VCaP (cell line): ENCODE results near the gene COASY.
A peak's percentile ranks its signal among the peaks of the same experiment; 100 is the strongest.

Experiments
- H3K27ac ChIP-seq: fragments of 450-650 bp; 2 replicates; pipeline ENCODE4 v1.5.1; 2017
- CTCF ChIP-seq: fragments of 450-650 bp; conservative IDR thresholded peaks from 2 replicates; pipeline ENCODE4 v1.5.1; 2017; ENCODE audit warnings: mild to moderate bottlenecking, moderate library complexity

The COASY gene

GRCh38 chr17:42574463-42574862 lies 12.5 kb downstream of the COASY start:
- no peak for TF ChIP-seq CTCF
- H3K27ac ChIP-seq: no peak overlapping the region

GRCh38 chr17:42577140-42577531 lies 15.2 kb downstream of the COASY start:
- H3K27ac ChIP-seq: peak overlapping the region; percentile 81
- TF ChIP-seq CTCF: no peak

- TF ChIP-seq CTCF: peak; percentile 27
- peak within 1 kb of the TSS; percentile 81 for H3K27ac ChIP-seq
Measured at GRCh38 chr17:42577532-42578281, 15.8 kb downstream of the COASY start, which contains the start of gene PSMC3IP. Gene PSMC3IP, minus strand, starts transcription at chr17:42577729. Its CDS starts 43 bp downstream, at chr17:42577686.

GRCh38 chr17:42578282-42578869 lies 16.4 kb downstream of the COASY start:
- peak overlapping the region; percentile 81 for H3K27ac ChIP-seq
- peak; percentile 69 for TF ChIP-seq CTCF

GRCh38 chr17:42579794-42580551 lies 18.0 kb downstream of the COASY start:
- TF ChIP-seq CTCF: no peak
- no peak overlapping the region for H3K27ac ChIP-seq

GRCh38 chr17:42581744-42582270 lies 19.9 kb downstream of the COASY start:
- TF ChIP-seq CTCF: no peak

GRCh38 chr17:42584880-42585279 lies 22.9 kb downstream of the COASY start:
- H3K27ac ChIP-seq: no peak overlapping the region
- no peak for TF ChIP-seq CTCF

More at GRCh38 chr17:42581744-42582270, 19.9 kb downstream of the COASY start:
- no peak overlapping the region for H3K27ac ChIP-seq
